ENCODE data around the gene AUNIP.

- no peak for TF ChIP-seq POLR2A (IDR thresholded peaks at IDR 0.05)
- no peak for TF ChIP-seq CTCF (IDR thresholded peaks at IDR 0.05)
Measured at GRCh38 chr1:25889470-25889869, 30.2 kb upstream of the AUNIP start.
